T-helper 2 cell treated with Interferon-gamma antibody and Interleukin-4, amounts not matched to agents 100 ng/mL and 5 ng/mL, for 36 hours (primary cell): ENCODE data around the gene MB. TPM values are rescaled to one million over a fixed set of nuclear protein-coding genes. Genes with fewer than 3 reads are reported as not detected.

Source experiments
- intact Hi-C: fragments of 100-400 bp; cut with micrococcal nuclease; formaldehyde crosslinking; loops from one replicate; pipeline ENCODE4 v1.15.1; 2023
- total RNA-seq: library from RNA; stranded (reverse); gene quantifications from 2 replicates; pipeline ENCODE4 v1.2.3, GENCODE V29; 2022

The MB gene
- total RNA-seq, 1 donor from 2014 or later, result 0.36 TPM

DNA sequence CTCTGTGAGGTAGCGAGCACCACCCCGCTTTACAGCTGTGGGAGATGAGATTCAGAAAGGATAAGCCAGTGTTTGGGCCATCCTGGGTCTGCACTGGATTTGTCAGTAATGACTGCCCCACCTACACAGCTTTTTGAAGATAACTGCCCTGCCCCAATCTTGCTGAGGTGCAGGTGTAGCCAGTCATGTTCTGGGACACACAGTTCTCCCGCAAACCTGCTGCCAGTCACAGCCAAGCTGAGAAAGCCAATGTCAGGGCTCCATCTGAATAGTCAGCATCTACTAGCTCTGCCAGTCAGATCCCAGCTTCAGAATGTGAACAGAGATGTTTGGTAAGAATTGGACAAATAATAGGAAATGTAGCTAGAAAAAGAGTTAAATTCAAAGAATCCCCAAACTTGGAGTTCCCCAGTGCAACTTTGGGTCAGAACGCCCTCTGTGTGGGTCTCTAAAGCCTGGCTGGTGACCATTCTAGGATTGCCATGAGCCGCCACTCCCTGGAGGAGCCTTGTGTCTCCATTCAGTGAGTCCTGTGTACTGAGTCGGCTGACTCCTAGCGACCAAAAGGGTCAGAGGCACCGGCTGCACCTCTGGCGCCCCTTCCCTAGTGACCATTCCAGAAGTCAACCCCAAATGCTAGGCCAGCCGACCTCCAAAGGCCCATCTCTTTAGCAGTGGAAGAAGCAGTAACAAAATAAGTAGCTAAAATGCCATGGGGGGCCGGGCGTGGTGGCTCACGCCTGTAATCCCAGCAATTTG is 2.4 kb upstream of the MB start:
- intact Hi-C loops, result loop anchor here (10.0 kb wide), 2 partner anchors 195 to 405 kb away; partner anchors contain the start of gene RBFOX2

DNA sequence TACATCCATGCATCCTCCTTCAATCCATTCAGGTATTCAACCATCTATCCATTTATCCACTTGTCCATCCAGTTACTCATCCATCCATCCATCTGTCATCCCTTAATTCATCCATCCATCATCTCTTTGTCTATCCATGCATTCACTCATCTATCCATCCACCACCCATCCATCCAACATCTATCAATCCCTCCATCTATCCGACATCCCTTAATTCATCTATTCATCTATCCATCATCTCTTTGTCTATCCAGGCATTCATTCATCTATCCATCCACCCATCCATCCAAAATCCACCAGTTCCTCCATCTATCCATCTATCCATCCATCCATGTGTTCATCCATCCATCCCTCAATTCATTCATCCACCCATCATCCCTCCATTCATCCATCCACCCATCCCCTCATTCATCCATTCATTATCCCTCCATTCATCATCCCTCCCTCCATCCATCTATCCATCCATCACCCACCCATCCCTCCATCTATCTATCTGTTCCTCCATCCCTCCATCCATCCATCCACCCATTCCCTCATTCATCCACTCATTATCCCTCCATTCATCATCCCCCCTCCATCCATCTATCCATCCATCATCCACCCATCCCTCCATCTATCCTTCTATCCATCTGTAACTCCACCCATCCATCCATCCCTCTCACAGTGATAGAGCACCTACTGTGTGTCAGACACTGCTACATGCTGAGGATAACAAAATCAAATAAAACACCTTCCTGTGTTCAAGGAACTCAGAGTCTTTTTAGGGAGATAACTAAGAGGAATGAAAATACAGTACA is 1.5 kb upstream of the MB start:
- intact Hi-C loops, result no loop called here

DNA sequence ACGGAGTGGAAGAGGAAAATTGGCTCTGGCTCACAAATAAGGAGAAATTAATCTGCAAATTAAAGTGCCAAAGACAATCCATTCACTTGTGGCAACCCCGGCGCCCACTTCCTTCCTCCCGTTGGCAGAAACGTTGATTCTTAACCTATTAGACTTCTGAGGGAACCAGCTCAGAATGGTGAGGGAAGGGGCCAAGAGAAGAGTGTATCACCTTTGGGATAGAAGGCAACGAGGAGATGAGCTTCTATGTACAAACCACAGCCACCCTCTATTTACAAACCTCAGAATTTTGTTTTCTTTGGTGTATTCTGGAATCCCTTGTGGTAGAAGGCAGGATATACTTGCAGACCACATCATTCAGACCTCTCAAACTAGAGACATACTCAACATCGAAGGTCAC is 1.1 kb downstream of the MB start:
- intact Hi-C loops, result no loop called here

DNA sequence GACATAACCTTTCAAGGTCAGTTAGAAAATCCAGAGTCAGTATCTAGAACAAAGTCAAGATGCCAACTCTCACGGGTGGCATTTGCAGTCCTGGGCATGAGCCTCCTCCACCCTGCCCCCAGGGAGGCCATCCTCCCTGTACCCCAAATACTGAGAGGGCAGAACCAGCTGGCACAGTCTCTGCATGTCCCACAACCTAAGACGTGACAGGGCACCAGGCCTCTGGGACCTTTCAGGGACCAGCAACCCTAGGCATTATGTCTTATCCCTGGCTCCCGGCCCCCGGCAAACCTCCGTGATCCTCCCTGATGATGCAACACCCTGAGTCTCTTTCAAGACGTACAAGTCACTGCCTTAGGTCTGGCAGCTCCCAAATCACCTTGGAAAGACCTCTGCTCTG is 2.0 kb downstream of the MB start:
- intact Hi-C loops, result no loop called here

DNA sequence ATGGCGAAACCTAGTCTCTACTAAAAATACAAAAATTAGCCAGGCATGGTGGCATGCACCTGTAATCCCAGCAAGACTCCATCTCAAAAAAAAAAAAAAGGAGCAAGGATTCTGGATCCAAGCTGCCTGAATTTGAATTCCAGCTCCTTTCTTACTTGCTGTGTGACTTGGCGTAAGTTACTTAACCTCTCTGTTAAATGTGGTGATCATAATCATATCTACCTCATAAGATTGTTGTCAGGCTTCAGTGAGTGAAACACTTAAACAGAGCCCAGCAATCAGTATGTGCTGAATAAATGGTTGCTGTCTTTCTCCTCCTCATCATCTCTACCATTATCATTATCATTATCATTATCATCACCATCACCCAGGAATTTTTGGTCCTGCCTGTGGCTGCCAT is 2.7 kb downstream of the MB start:
- intact Hi-C loops, result no loop called here

DNA sequence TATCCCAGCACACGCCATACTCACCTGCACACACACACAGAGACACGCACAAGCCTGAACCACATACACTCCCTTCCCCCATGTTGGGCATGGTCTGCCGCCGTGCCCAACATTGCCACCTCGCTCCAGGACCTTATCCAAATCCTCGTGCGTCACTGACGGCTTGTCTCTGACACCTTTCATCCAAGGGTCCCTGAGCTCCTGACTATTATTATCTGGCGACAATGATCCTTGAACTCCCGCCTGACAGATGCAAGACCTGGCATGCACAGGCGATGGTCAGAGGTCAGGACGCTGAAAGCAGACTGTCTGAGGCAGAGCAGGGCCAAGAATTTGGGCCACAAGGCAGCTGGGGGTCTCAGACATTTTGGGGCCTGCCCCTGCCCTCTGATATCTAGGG is 4.2 kb downstream of the MB start:
- intact Hi-C loops, result no loop called here

DNA sequence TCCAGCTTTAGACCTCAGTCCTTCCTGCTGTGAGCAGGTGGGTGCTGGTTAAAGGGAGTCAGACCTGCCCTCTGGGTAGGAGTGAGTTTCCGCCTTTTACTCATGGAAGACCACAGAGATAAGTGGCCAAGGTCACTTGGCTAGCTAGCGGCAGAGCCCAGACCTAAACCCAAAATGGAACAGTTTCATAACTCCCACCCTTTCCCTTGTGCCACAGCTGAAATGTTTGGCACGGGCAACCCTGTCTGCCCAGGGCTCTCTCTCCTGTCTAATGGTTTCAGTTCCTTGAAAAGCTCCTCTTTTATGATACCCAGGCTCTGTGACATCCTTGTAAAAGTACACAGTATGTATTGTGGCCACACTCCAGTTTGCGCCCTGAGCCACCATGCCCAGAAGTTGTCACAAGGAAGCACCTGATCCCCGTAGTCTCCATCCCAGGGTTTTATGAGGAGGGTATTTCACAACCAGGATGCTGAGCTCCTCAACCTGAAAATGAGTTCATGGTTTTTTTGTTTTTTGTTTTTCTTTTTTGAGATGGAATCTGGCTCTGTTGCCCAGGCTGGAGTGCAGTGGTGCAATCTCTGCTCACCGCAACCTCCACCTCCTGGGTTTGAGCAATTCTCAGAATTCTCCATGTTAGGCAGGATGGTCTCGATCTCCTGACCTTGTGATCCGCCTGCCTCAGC is 5.1 kb downstream of the MB start:
- intact Hi-C loops, result no loop called here

DNA sequence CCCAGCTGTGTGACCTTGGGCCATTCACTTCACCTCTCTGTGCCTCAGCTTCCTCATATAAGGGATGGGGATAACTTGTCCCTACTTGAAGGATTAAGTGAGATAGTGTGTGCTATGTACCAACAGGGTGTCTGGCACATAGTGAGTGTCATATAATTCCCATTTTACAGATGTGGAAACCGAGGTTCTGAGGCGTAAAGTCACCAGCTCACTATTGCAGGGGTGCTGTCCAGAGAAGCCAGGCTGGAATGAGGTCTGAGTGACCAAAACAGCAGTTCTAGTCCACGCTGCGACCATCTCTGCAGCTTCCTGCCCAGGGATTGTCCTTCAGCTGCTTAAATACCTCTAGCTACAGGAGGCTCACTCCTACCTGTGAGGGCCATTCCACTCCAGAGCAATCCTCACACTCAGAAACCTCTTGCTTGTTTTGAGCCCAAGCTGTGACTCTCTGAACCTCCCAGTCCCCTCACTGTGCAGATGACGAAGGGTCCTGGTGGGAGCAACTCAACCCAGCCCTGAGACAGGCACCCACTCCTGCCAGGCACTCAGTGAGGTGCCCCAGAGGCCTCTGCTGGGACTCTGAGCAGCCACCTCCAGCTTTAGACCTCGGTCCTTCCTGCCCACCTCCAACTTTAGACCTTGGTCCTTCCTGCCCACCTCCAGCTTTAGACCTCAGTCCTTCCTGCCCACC is 5.8 kb downstream of the MB start:
- intact Hi-C loops, result no loop called here

DNA sequence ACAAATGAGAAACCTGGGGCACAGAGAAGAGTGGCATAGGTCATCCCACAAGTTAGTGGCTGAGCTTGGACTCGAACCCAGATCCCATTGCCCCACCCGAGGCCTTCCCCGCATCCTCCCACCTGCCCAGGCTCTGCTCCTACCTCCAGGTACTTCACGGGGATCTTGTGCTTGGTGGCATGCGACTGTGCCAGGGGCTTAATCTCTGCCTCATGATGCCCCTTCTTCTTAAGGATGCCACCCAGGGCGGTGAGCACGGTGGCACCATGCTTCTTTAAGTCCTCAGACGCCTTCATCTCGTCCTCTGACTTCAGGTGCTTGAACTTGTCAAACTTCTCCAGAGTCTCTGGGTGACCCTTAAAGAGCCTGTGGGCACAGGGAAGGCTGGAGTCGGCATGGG is 6.4 kb downstream of the MB start:
- intact Hi-C loops, result no loop called here

DNA sequence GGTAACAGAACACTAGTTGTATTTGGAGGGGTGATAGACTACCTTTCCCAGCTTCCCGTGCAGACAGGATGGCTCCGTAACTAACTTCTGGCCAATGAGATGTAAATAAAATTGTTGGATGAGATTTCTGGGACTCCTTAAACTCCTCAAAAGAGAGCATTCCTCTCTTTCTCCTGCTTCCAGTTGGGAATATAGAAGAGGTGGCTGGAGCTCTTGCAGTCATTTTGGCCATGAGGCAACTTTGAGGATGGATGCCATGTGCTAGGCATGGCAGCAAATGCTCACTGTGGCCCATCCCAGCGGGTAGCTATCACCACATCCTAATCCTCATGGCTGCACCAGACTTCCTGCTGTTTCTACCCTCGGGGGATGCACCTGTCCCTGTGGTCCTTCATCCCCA is 7.4 kb downstream of the MB start:
- intact Hi-C loops, result no loop called here

DNA sequence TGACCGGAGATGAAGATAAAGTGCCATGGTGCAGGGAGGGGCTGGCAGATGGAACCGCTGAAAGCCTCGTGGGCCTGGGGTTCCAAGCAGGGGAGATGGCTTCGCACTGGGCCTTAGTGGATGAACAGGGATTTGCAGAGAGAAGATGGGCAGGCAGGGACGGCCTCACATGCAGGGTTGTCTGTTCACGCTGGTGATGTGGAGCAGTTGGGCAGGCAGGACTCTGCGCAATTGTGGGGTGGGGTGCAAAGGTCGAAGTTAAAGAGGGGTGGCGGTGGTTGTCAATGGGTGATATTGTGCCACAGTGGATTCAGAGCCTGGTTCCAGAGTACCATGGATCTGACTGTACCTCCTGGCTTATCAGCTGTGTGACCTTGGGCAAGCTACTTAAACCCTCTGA is 7.9 kb downstream of the MB start:
- intact Hi-C loops, result no loop called here

DNA sequence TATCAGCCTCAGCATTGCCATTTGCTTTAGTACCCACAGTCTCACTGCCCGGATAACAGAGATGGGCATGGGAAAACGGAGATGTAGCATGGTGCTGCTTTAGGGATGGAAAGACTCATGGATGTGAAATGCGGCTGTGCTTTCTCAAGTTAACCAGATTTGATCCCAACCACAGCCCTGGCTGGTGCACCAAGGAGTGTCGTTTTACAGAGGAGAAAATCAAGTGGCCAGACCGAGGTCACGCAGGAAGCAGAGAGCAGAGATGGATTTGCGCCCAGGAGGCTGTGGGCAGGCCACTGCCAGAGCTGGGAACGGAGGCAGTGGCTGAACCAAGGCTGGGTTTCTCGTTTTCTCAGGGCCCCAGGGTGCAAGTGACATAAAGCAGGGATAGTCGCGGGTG is 9.0 kb downstream of the MB start:
- intact Hi-C loops, result no loop called here

DNA sequence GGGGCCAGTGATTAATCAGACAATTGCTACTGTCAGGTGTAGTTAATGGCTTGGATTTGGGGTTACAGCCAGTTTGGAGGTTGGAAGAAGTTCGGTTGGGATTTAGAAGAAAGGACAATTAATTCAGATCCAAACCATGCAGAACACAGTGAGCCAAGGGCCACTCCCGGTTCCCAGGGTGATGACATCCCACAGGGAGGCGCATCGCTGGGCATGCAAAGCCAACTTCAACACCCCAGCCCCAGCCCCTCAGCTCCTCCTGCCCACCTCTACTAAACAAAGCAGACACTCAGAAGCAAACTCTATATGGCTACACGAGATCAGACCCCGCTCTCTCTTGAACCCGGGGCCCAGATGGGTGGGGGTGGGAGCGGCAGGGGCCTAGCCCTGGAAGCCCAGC is 10.2 kb downstream of the MB start:
- intact Hi-C loops, result no loop called here

DNA sequence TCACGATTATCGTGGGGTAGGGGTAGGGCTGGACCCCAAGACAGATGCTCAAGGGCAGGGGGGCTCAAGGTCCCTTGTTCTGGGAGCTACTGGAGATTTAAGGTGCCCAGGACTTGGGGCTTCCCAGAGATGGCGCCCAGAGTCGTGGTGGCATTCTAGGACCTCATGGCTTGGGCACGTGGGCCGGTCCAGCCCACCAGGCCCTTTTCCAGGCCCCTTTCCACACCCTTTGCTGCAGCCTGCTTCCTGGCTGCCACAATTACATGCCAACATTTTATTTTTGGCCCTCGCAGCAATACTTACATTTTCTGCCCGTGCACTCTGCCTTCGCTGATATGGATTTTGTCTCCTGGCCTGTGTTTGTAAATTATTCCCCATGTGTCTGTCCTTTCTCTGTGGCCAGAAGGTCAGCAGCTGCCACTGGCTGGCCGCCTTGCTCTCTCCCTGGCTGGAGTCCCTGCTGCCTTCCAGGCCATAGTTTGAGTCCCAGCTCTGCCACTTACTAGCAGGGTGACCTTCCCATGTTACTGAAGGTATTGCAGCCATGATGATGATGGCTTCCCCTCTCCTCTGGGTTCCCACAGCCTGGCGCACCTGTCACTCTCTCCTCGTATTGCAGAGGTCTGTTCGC is 11.2 kb downstream of the MB start:
- intact Hi-C loops, result no loop called here

DNA sequence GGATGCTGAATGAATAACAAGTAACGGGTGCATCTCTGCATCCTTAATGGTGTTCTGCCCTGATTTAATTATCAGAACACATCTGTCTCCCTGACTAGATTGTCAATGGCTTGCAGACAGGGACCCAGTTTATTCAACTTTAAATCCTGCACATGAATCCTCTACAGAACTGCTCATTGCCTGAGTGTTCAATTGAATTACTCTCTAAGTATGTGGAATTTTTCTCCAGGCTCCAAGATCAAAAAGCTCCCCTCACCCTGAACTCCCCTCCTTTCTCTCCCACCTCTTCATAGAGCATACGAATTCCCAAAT is 11.8 kb downstream of the MB start:
- intact Hi-C loops, result no loop called here

DNA sequence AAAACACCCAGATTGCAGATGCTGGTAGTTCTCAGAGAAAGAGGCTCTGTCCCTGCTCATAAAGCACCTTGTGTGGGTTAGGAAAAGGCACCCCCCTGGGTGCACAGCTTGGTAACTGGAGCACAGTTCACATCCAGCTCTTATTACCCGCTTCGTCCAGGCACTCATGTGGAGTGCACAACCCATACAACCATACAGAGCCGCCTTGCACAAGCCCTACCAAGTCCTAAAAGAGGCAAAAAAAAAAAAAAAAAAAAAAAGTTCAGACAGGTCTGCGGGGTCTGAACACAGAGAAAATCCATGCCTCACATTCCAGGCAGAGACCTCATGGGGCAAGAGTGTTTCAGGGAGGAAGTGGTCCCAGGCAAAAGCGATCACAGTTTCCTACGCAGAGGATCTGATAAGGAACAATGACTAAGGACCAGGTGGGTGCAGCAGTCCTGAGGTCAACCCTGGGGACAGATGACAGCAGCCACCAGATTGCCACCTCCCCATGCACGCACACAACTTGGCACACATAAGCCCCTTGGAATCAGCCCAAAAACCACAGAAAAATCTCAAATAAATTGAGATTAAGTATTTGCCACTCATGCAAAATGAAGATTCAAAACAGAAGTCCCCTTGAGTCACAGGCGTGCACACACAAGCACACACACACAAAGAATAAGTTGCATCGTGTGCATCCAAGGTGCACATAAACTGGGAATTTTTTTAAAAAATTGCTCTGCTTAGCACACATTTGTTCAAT is 12.3 kb downstream of the MB start:
- intact Hi-C loops, result no loop called here

DNA sequence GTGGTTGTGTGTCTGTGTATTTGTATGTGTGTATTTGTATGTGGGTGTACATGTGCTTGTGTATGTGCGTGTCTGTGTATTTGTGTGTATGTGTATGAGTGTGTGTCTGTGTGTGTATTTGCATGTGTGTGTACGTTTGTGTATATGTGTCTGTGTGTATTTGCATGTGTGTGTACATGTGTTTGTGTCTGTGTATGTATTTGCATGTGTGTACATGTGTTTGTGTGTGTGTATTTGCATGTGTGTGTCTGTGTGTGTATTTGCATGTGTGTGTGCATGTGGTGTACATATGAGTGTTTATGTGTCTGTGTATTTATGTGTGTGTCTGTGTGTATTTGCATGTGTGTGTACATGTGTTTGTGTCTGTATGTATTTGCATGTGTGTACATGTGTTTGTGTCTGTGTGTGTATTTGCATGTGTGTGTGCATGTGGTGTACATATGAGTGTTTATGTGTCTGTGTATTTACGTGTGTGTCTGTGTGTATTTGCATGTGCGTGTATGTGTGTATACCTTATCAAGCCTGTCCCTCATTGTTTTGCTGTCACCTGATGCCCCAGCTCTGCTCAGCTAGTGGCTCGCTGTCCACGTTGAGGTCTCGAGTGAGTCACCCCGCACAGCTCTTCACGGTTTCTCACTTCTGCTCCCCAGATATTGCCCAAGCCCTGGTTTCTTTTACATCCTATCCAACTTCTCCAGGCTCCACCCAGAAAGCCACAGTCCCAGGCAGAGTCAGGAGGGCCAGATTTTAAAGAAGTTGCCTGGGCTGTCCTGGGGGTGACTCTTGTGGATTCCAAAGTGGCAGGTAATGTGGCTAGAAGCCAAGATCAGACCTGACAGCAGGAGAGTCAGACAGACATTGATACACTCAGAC is 15.2 kb downstream of the MB start:
- intact Hi-C loops, result no loop called here

DNA sequence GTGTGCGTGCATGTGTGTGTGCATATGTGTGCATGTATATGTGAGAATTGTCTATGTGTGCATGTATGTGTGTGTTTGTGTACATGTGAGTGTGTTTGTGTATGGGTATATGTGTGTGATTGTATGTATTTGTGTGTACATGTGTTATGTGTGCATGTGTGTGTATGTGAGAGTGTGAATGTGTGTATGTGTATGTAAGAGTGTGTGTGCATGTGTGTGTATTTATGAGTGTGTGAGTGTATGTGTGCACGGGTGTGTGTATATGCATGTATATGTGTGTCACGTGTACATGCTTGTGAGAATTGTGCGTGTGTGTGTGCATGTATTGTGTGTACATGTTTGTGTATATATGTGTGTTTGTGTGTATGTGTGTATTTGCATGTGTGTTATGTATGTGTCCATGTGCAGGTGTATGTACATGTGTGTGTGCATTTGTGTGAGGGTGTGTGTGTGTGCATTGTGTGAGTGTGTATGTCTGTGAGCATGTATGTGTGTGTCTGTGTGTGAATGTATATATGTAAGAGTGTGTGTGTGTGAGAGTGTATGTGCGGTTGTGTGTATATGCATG is 16.0 kb downstream of the MB start:
- intact Hi-C loops, result no loop called here

DNA sequence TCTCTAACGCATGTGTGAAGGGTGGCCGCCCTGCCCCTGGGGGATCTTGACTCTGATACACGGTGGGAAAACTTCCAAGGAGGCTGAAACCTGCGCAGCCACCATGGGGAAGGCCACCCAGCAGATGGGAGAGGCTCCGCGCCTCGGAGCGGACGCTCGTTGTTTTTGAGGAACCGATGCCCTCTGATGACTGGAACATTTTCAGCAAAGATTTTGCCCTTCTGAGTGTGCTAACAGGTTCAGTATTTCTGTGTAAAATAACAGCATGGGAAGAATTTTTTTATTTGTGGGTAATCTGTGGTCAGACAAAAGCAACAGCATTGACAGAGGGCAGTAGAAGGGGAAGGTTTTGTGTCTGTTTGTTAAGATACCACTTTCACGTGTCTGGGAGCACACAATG is 16.7 kb downstream of the MB start:
- intact Hi-C loops, result no loop called here
